AG04450 (cell line): Measurements from ENCODE around the gene ATF6. TPM values are rescaled to one million over a fixed set of nuclear protein-coding genes. Genes with fewer than 3 reads are reported as not detected.
A peak's percentile ranks its signal among the peaks of the same experiment; 100 is the strongest.

Experiments used
- CTCF ChIA-PET: fragments of 300-600, 350-600 bp; formaldehyde crosslinking; extraction: SDS; loops from one replicate; lab custom pipeline; 2022; ENCODE audit warnings: antibody characterized with exemption, inconsistent platforms; lab: Charles Lee
- POLR2A ChIA-PET: fragments of 350-600 bp; formaldehyde crosslinking; extraction: SDS; loops from one replicate; lab custom pipeline; 2021; ENCODE audit warnings: antibody characterized with exemption, inconsistent platforms; lab: Yijun Ruan, JAX
- DNase-seq: peaks from one replicate; pipeline ENCODE4 v3.0.0-alpha.2; 2011; ENCODE audit warnings: low read depth, low spot score
- H3K27ac ChIP-seq: one replicate; pipeline ENCODE4 v1.5.1; 2012; ENCODE audit warnings: low read depth, low read length, control low read depth
- H3K27me3 ChIP-seq: one replicate; pipeline ENCODE4 v1.6.0; 2012; ENCODE audit warnings: low read length; ENCODE audit not compliant: control insufficient read depth, insufficient read depth
- H3K4me3 ChIP-seq: 2 replicates; pipeline ENCODE4 v1.5.1; 2011; ENCODE audit warnings: mild to moderate bottlenecking, low read depth, low read length, control low read depth
- H3K9me3 ChIP-seq: 2 replicates; pipeline ENCODE4 v1.5.1; 2012; ENCODE audit warnings: low read length; ENCODE audit not compliant: control insufficient read depth, insufficient read depth
- polyA plus RNA-seq: library from polyadenylated mRNA; depleted of rRNA; stranded (reverse); fragments of >200 nt; gene quantifications from 2 replicates; pipeline ENCODE4 v1.2.3, GENCODE V29; 2011
- TF ChIP-seq, protein P1 (sequence below): IDR thresholded peaks from 2 replicates; pipeline ENCODE4 v1.5.1; 2011; ENCODE audit warnings: low read depth, low read length, control low read depth, inconsistent platforms

ATF6 gene
- polyA plus RNA-seq, 1 experiment: 33.6 TPM

DNA sequence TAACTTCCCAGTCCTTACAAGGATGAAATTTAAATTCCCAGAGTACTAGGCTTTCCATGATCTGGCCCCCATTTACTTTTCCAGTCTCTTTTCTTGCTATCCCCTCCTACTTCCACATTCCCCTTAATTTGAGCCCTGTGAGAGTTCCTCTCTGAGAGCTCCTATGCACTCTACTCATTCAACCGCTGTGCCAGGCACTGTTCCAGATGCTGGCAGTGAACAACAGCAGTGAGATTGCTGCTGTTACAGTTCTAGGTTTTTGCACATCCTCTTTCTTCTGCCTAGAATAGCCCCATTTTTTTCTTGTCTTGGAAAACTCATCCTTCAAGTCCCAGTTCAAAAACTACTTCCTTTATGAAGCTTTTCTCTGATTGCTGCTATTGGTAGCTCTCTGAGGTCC lies 18.8 kb downstream of the ATF6 start:
- Histone ChIP-seq H3K9me3 (no peaks in the 10 kb centered on the region), H3K4me3 (no peak overlapping the region), H3K27me3 (no peaks in the 10 kb centered on the region), H3K27ac (no peak overlapping the region)
- TF ChIP-seq, protein P1, sequence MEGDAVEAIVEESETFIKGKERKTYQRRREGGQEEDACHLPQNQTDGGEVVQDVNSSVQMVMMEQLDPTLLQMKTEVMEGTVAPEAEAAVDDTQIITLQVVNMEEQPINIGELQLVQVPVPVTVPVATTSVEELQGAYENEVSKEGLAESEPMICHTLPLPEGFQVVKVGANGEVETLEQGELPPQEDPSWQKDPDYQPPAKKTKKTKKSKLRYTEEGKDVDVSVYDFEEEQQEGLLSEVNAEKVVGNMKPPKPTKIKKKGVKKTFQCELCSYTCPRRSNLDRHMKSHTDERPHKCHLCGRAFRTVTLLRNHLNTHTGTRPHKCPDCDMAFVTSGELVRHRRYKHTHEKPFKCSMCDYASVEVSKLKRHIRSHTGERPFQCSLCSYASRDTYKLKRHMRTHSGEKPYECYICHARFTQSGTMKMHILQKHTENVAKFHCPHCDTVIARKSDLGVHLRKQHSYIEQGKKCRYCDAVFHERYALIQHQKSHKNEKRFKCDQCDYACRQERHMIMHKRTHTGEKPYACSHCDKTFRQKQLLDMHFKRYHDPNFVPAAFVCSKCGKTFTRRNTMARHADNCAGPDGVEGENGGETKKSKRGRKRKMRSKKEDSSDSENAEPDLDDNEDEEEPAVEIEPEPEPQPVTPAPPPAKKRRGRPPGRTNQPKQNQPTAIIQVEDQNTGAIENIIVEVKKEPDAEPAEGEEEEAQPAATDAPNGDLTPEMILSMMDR: no peak
- POLR2A ChIA-PET: interaction anchor here (0.6 kb wide), 1 partner anchor 847 kb away, joined by 9 read pairs; no protein-coding TSS in a partner anchor
- no peak for DNase-seq
- CTCF ChIA-PET: interaction anchor here (0.5 to 2.8 kb wide), 4 partner anchors 8 to 607 kb away, joined by 4 to 15 read pairs (median 6); no protein-coding TSS in a partner anchor

DNA sequence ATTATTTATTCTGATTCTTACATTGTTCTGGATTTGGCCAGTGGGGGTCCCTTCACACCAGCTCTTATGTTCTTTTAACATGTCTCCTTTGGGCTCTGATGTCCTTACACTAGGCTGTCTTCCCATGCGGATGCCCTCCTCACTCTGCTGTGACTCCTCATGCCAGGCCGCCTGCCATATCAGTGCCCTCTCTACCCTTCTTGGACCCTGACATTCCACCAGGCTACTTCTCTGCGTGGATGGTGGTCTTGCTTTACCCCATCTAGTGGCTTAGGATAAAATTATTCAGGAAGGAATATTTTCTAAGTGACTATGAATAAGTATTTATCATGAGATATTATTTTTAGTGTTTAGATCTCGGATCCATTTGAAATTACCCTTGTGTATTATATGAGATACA lies 21.2 kb downstream of the ATF6 start:
- H3K9me3 ChIP-seq: no peaks in the 10 kb centered on the region
- no peak overlapping the region for H3K4me3 ChIP-seq
- POLR2A ChIA-PET: no interaction called here
- H3K27ac ChIP-seq: no peak overlapping the region
- CTCF ChIA-PET: interaction anchor here (0.6 to 1.6 kb wide), 2 partner anchors 14 to 250 kb away, joined by 3 to 8 read pairs; no protein-coding TSS in a partner anchor
- H3K27me3 ChIP-seq: no peaks in the 10 kb centered on the region
- no peak for DNase-seq
- TF ChIP-seq, protein P1: peak; percentile 31; the same call in 1 of the 2 replicates

DNA sequence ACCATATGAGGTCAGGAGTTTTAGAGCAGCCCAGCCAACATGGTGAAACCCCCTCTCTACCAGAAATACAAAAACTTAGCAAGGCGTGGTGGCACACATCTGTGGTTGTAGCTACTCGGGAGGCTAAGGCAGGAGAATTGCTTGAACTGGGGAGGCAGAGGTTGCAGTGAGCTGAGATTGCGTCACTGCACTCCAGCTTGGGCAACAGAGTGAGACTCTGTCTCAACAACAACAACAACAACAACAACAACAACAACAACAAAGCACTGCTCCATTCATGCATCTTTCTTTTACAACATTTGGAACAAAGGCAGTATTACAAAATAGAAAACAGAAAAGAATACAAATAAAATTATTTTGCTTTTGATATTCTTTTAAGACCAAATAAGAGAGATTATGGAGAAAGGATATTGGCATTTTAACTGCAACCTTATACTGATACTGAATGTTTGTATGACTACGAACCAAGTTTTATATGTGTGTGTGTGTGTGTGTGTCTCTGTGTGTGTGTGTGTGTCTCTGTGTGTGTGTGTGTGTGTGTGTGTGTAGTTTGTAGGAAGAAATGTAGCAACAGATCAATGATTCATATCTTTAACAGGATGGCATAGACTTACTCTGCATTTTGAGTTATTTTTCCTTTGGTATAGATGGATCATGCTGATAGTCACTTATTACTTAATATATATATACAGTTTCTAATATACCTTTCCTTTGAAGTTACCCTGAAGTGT lies 24.6 kb downstream of the ATF6 start:
- TF ChIP-seq, protein P1: no peak
- Histone ChIP-seq H3K27me3 (no peaks in the 10 kb centered on the region), H3K9me3 (no peaks in the 10 kb centered on the region), H3K27ac (no peak overlapping the region), H3K4me3 (no peak overlapping the region)
- POLR2A ChIA-PET: no interaction called here
- CTCF ChIA-PET: interaction anchor here (1.3 to 11.2 kb wide), 5 partner anchors 25 to 258 kb away, joined by 3 to 771 read pairs (median 49); partner anchors contain the start of gene OLFML2B
- DNase-seq: no peak

DNA sequence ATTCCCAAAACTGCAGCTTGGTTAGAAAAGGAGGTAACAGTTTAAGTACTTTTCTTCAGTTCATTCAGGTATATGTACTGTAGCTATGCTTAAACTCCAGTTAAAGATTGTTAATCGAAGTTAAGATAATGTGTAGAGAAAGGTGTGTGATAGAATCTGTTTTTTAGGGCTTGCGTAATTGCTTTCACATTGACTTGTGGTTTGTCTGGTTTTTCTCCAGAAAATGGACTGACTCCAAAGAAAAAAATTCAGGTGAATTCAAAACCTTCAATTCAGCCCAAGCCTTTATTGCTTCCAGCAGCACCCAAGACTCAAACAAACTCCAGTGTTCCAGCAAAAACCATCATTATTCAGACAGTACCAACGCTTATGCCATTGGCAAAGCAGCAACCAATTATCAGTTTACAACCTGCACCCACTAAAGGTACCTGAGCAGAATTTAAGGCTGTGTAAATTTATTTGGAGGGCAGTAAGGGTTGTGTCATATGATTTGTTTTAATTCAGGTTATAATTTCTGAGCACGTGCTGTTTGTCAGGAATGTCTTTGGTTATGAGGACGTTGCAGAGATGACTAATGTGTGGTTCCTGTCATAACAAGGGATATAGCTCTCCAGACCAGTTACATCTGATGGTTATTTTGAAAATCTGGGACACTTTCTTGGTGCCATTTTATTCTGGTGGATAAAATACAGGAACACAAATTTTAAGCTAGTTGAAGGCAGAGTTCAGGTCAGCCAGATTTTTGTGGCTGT lies 26.0 kb downstream of the ATF6 start:
- ChIA-PET POLR2A (interaction anchor here (0.9 to 1.0 kb wide), 2 partner anchors 232 to 245 kb away, joined by 5 to 11 read pairs; partner anchors contain the start of gene OLFML2B), CTCF (interaction anchor here (0.6 to 11.2 kb wide), 56 partner anchors 9 to 600 kb away, joined by 3 to 771 read pairs (median 4); partner anchors contain the start of genes DUSP12, NOS1AP and OLFML2B)
- TF ChIP-seq, protein P1: no peak
- Histone ChIP-seq H3K4me3 (no peak overlapping the region), H3K27ac (no peak overlapping the region), H3K9me3 (no peaks in the 10 kb centered on the region), H3K27me3 (no peaks in the 10 kb centered on the region)
- no peak for DNase-seq
